NOMO-1 (cell line): ENCODE results near the gene RCSD1.
A peak's percentile ranks its signal among the peaks of the same experiment; 100 is the strongest.
"Not testable (repeated sequence)": the region's sequence is repeated elsewhere in the genome, so short reads cannot be mapped to it uniquely, and the experiment has no call there.

Experiments used
- DNase-seq, 2 experiments: peaks; one replicate each; lab custom pipeline; 2025; ENCODE audit not compliant: unreplicated experiment in 2 of 2; lab: John Stamatoyannopoulos, UW

The RCSD1 gene

GRCh38 chr1:167710836-167711235, 80.8 kb downstream of the RCSD1 start:
- DNase-seq, result no peak

GRCh38 chr1:167711797-167712196, 81.8 kb downstream of the RCSD1 start:
- DNase-seq, result no peak

GRCh38 chr1:167713330-167714081, 83.5 kb downstream of the RCSD1 start:
- DNase-seq, result peak; percentile 8 to 16

DNA sequence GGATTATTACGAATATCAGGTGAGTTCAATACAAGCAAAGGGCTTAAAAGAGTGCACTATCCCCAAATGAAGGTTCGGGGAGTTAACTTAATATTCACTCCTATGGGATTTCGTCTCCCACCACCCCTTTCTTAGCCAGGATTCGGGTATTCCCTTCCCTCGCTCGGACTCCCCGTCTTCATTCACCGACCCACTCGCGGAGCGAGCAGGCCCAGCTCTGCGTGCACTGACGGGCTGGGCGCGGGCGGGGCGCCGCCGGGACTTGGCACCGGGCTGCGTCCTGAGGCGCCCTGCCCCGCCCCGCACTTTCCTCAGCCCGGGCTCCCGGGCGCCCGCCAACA, 84.0 kb downstream of the RCSD1 start:
- peak in 1 of 2 experiments; percentile 85 for DNase-seq

DNA sequence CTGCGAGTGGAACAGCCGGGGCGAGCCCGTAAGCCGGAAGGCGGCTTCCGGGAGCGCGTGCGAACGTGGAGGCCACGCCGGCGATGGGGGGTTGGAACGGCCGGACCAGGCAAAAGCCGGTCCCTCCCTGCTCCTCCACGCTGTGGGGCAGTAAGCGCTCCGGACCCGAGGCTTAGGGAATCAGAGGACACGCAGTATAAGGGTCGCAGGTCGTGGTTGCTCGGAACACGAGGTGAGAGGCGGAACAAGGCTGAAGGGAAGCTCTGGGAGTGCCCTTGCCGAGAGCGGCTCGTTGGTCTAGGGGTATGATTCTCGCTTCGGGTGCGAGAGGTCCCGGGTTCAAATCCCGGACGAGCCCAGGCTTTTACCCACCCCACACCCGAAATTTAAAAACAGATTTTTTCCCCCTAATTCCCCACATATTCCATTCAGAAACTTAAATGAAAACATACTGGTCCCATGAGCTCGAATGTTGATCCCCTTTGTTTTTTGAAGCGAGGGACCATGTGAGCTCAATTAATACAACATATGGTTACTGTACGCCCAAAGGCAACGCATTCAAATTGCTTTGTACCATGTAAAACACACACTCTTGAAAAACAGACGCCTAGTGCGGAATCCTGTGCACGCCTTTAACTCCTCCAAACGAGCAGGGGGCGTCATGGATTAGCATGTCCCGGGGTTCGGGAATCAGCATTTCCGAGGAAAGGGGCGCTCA, 84.6 kb downstream of the RCSD1 start:
- DNase-seq, result peak; percentile 78 to 84

DNA sequence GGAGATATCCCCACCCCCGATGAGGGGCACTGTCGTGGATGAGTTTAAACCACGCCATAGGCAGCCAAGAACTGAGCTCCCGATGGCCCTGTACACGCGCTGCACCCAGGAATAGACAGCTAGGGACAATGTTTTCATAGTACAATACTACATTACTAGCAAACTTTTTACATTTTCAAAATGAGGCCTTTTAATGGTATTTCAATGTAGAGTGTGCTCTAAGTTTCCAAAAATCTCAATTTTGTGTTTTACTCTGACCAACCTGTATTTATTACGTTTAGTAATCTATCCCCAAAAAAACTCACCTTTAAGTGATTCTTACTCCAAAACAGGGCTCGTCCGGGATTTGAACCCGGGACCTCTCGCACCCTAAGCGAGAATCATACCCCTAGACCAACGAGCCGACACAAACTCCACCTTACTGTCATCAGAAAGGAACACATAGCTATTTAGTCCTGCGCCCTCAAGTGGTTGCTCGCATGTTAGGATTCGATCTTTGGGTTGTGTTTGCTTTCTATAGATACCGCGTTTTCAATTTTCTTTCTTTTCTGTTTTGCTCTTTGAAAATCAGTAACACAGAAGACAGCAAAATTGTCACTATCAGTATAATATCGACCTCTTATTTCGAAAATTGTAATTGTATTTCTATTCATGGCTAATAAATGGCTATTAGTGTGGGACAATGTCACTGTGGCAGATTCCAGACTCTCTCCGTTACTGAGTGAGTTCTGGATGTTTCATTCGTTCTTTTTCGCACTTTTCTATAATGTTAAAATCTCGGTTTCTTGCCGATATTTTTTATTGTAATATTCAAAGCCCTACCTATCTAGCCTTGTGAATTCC, 85.3 kb downstream of the RCSD1 start:
- DNase-seq, result peak; percentile 71 to 84

GRCh38 chr1:167716000-167716271, 85.9 kb downstream of the RCSD1 start:
- peak in 1 of 2 experiments; percentile 39 for DNase-seq

DNA sequence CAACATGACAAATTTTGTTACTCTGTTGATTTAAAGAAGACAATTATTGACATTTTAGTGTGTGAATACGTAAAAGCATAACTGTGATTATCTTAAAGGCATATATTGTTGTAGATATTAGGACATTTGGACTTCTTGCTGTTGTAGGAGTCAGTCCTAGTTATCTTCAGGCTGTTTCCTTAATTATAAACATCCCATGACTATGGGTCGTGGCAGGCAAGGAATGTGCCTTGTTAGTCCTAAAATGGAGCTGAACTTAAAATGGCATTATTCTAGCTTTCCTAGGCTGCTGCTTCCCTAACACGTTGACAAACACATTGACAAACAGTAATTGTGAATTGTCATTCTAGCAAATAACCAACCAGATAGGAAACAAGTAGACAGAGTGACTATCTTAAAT, 87.3 kb downstream of the RCSD1 start:
- no peak for DNase-seq

DNA sequence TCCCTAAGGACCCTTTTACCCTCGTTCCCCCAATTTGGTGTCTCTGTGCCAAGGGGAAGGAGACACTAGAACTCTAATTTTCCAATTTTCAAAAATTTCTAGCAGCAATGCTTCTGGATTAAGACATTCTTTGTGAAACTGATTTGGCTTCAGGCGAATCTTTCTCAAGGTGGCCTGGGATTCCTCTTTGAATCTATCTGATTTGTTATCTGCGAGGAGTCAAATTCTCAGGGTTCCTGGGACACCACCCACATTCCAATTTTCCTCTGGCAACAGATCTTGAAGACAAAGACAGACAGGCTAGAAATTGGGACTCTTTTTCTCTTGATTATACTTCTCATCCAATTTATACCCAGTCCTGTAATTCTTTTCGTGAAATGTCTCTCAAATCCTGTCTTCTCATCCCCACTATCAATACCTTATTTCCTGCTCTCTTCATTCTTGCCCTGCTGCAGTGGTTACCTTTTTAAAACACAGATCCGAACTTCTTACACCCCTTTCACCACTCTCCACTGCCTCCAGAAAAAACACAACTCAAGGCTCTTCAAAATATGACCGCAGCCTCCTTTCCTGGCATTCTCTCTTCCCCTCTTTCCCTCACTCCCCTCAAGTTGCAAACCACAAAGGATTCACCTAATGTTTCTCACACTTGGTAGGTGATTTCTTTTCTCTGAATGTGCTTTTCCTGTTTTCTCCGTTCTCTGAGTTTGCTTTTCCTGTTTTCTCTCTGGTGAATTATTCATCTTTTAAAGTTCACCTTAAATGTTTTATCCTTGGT, 89.1 kb downstream of the RCSD1 start:
- no peak for DNase-seq

DNA sequence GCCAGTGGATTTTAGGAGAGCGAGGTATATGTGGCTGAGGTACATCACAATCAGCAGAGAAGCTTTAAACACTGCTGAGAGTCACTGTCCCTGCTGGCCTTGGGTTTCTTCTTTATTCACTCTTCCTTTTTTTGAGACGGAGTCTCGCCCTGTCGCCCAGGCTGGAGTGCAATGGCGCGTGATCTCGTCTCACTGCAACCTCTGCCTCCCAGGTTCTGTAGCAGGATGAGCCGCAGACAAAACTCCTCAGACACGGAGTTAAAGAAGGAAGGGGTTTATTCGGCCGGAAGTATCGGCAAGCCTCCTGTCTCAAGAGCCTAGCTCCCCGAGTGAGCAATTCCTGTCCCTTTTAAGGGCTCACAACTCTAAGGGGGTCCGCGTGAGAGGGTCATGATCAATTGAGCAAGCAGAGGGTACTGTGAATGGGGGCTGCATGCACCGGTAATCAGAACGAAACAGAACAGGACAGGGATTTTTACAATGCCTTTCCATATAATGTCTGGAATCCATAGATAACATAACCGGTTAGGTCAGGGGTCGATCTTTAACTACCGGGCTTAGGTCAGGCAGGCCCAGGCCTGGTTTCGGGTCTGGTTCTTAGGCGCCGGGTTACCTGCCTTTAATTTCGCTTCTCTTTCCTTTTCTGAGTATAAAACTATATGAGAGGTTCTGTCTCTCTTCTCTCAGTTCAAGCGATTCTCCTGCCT, 89.8 kb downstream of the RCSD1 start:
- DNase-seq, result not testable (repeated sequence)

DNA sequence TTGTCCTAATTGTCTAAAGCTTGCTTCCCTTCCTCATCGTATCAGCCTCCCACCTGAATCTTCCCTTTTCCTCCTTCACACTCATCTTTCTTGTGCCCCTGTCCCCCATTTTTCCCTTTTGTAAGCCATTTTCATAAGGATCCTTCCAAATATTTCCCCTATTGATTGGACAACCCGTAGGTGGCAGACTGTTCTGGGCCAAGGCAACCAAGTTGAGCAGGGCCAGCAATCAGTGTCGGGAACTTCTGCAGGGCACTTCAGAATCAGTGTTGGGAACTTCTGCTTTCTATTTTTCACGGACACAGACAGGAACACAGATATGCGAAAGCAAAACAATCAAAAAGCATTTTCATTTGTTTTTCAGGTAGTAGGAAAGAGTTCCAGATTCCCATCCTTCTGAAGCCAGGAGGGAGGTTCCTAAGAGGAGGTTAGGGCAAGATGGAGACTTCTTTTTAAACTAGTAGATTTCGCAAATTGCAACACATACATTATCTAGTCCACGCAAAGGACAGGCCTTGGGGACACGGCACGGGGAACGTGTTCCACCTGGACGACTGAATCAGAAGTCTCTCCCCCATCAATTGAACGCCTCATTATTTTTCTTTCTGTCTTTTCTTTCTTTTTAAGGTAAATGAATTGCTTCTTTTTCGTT, 91.1 kb downstream of the RCSD1 start:
- peak; percentile 62 to 76 for DNase-seq

GRCh38 chr1:167721617-167722151, 91.7 kb downstream of the RCSD1 start, which contains the start of gene MPZL1:
TSS of gene MPZL1 (plus strand) at chr1:167721982. CDS start at chr1:167722152, 170 bp downstream.
- DNase-seq, result peak; percentile 73 to 88

DNA sequence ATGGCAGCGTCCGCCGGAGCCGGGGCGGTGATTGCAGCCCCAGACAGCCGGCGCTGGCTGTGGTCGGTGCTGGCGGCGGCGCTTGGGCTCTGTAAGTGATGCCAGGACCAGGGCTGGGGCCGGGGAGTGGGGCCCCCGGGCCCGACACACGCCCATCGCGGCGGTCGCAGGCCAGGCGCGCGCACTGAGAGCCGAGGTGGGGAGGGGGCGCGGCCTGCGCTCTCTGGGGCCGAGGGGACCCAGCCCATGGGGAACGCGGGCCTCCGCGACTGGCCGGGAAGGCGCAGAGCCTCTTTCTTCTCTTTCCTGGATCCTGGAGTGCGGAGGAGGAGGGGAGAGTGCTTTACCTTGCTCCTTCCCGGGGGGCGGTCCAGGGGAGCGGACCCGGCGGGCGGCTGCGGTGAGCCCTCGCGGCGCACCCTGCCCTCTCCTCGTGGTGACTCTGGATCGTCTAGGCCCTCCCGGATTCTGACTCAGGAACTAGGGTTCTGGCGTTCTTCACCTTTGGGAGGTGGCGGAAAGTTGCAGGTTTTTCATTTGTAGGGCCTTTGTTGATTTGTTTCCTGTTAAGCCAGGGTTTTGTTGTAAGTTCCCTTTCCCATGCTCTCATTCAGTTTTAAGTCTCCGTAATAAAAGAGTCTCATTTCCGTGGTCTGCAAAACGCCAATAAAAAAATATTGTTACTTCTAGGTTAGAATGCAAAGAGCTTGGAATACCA, 92.3 kb downstream of the RCSD1 start:
- peak; percentile 10 to 22 for DNase-seq

DNA sequence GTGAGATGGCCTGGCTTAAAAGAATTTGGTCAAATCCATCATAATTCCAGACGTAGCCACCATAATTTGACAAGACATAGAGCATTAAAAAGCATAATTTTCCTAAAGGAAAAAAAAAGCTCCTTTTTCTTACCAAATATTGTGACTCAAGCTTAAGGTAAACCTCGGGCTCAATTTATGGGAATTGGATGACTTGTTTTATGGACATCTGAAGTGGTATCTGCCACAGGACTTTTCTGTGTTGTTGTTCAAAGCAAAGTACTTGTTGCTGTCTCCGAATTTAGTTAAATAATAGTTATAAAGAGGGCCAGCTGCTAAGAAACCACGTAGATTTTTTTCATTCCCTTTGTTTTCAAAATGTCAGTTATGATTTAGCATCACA, 92.8 kb downstream of the RCSD1 start:
- no peak for DNase-seq

- no peak for DNase-seq
These were observed 93.8 kb downstream of the RCSD1 start for GRCh38 chr1:167723707-167724323.

DNA sequence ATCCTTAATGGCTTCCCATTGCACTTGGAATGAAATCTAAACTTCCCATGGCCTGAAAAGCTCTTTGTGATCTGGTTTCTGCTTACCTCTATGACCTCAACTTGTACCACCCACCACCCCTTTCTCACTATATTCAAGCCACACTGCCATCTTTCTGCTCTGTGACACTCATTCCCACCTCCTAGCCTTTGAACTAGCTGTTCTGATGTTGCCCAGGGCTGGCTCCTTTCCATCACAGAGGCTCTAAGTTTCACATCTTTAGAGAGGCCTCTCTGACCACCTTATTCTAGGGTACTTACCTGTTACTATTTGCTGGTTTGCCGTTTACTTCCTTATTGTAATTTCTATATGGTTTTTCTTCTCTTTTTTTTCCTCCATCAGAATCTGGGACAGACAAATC, 96.0 kb downstream of the RCSD1 start:
- peak in 1 of 2 experiments; percentile 11 for DNase-seq

DNA sequence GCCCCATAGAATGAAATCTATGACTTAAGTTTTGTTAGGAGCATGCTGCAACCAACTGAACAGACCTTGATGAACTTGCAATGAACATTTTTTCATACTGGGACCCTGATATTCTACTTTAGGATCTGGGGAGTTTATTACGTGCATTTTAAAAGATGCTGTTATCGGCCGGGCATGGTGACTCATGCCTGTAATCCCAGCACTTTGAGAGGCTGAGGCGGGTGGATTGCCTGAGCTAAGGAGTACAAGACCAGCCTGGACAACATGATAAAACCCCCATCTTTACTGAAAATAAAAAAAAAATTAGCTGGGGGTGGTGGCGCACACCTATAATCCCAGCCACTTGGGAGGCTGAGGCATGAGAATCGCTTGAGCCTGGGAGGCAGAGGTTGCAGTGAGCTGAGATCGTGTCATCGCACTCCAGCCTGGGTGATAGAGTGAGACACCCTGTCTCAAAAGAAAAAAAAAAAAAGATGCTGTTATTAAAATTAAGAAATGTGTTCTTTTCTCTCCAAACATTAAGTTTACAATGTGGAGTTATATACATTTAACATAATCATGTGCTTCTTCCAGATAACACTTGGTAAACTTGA, 98.9 kb downstream of the RCSD1 start:
- DNase-seq, result no peak

- no peak for DNase-seq
These were observed 104.2 kb downstream of the RCSD1 start for GRCh38 chr1:167734227-167734626.
